ENCODE measurements around the gene INO80B.

GRCh38 chr2:74406035-74406434 lies 48.9 kb upstream of the INO80B start:
- TF ChIP-seq CTCF (IDR thresholded peaks at IDR 0.05) (no peak), POLR2A (IDR thresholded peaks at IDR 0.05) (no peak)
